SK-N-SH (cell line): Measurements from ENCODE around the gene HAUS7.

Experiments used
- EP300 ChIP-seq, 2 experiments: IDR thresholded peaks; 2 replicates each; pipeline versions ENCODE4 v1.4.0 to v1.6.1; 2012; ENCODE audit warnings: borderline replicate concordance in 1 of 2, low read depth in 1 of 2, low read length in 1 of 2
- EZH2phosphoT487 ChIP-seq: fragments of 200-600 bp; sonication (generic); IDR thresholded peaks from 2 replicates; pipeline ENCODE4 v1.6.1; 2017; ENCODE audit warnings: low read depth, mixed run types, mild to moderate bottlenecking, antibody characterized with exemption, moderate library complexity, borderline replicate concordance
- NRF1 ChIP-seq: IDR thresholded peaks from 2 replicates; pipeline ENCODE4 v1.6.1; 2012; ENCODE audit warnings: low read depth, mild to moderate bottlenecking, low read length
- POLR2AphosphoS5 ChIP-seq: IDR thresholded peaks from 2 replicates; pipeline ENCODE4 v1.6.1; 2012; ENCODE audit warnings: low read depth, low read length
- USF1 ChIP-seq: IDR thresholded peaks from 2 replicates; pipeline ENCODE4 v1.4.0; 2012; ENCODE audit warnings: low read depth, borderline replicate concordance
- YY1 ChIP-seq: IDR thresholded peaks from 2 replicates; pipeline ENCODE4 v1.4.0; 2012; ENCODE audit warnings: low read depth, mild to moderate bottlenecking
- TF ChIP-seq, protein P1 (sequence below): fragments of 200-600 bp; sonication (generic); IDR thresholded peaks from 2 replicates; pipeline ENCODE4 v1.6.1; 2017; ENCODE audit warnings: antibody characterized with exemption, mild to moderate bottlenecking, moderate library complexity

DNA sequence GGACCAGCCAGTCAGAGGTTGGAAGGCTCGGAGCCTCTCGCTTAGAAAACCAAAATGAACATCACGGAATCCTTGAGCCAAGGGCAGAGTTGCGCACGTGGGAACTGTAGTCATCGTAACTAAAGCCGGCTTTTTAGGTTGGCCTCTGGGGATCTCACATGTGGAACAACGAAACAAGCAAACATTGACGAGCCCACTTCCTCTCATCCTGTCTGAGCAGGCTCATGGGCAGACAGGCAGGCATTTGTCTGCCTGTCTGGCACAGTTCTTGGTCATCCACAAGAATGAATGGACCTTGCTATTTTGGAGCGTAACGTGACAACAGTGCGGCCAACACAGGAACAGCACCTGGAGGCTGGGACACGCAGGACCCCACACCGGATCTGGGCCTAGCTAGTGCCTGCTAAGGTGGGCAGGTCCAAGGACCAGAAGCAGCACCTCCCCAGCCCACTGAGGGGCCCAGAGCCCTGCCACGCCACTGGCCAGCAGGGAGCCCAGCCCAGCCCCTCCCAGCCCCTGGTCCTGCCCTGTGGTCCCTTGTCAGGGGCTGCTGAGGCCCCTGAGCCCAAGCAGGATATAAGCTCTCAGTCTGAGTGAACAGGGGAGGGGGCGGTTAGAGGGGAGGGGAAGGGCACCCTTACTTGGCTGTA, 15.3 kb downstream of the HAUS7 start:
- TF ChIP-seq, protein P1, sequence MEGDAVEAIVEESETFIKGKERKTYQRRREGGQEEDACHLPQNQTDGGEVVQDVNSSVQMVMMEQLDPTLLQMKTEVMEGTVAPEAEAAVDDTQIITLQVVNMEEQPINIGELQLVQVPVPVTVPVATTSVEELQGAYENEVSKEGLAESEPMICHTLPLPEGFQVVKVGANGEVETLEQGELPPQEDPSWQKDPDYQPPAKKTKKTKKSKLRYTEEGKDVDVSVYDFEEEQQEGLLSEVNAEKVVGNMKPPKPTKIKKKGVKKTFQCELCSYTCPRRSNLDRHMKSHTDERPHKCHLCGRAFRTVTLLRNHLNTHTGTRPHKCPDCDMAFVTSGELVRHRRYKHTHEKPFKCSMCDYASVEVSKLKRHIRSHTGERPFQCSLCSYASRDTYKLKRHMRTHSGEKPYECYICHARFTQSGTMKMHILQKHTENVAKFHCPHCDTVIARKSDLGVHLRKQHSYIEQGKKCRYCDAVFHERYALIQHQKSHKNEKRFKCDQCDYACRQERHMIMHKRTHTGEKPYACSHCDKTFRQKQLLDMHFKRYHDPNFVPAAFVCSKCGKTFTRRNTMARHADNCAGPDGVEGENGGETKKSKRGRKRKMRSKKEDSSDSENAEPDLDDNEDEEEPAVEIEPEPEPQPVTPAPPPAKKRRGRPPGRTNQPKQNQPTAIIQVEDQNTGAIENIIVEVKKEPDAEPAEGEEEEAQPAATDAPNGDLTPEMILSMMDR = no peak
- TF ChIP-seq POLR2AphosphoS5 (no peak), NRF1 (no peak), EZH2phosphoT487 (no peak), EP300 (IDR thresholded peaks at IDR 0.05; ENCODE audit: borderline replicate concordance in 1 of 2, low read depth in 1 of 2, low read length in 1 of 2) (no peak), USF1 (no peak), YY1 (no peak)
